HG03196 (cell line): ENCODE results near the gene LDLRAD3.
"Not testable (repeated sequence)": the region's sequence is repeated elsewhere in the genome, so short reads cannot be mapped to it uniquely, and the experiment has no call there.

ENCODE experiments used
- ATAC-seq: cut with Tn5 transposase; IDR thresholded peaks from one replicate; pipeline ENCODE4 v1.9.1; 2021; ENCODE audit not compliant: unreplicated experiment

Gene LDLRAD3

GRCh38 chr11:36156161-36156816, 212.4 kb downstream of the LDLRAD3 start:
- no peak for ATAC-seq

- no peak for ATAC-seq
Measured at GRCh38 chr11:36156817-36157519, 213.1 kb downstream of the LDLRAD3 start.

- no peak for ATAC-seq
Measured at GRCh38 chr11:36160091-36160490, 216.2 kb downstream of the LDLRAD3 start.

DNA sequence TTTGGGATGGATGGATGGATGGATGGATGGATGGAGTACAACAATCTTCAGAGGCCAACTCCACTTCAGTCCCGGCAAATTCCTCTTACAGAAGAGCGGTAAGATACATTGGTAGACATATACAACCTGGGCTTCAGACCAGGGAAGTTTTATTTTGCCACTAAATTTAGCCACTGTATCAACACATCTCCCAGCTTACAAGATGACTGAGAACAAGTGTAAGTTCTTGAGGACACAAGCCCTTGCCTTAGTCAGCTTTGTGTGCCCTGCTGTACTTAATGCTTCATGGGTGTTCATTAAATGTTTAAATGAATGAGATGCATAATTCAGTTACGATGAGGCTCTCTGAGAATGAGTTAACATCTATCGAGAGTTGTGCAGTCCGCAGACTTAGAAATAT, 217.7 kb downstream of the LDLRAD3 start:
- ATAC-seq, result no peak

GRCh38 chr11:36162006-36162882, 218.4 kb downstream of the LDLRAD3 start:
- no peak for ATAC-seq

GRCh38 chr11:36162883-36163434, 219.1 kb downstream of the LDLRAD3 start:
- ATAC-seq, result no peak

DNA sequence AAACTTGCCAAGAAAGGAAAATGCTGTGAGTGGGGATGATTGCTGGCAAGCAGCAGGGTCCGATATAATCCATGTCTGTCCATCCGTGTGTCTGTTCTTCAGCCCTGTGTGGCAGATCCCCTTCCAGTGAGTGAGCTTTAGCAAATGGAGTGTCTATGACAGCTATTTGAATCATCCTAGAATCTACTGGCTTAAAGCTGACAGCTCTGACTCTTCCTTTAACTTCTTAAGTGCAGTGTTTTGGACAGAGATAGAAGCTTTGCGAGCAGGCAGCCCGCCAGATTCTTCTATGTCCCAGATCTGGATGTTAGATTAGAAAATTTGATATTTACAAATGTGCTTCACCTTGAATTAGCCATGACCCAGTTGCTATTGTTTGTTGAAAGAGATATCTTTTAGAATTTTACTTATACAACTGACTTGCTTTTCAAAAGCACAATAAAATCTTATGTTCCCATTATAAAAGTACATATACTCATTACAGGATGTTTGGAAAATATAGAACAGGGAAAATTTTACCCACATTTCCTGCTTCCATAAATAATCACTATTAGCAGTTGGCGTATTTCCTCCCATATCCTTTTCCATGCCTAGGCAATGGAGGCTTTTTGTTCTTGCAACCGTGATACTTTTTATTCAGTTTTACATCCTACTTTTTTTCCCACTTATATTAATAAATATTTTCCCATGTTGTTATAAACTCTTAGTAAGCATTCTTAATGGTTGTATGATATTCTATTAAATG, 220.8 kb downstream of the LDLRAD3 start:
- no peak for ATAC-seq

DNA sequence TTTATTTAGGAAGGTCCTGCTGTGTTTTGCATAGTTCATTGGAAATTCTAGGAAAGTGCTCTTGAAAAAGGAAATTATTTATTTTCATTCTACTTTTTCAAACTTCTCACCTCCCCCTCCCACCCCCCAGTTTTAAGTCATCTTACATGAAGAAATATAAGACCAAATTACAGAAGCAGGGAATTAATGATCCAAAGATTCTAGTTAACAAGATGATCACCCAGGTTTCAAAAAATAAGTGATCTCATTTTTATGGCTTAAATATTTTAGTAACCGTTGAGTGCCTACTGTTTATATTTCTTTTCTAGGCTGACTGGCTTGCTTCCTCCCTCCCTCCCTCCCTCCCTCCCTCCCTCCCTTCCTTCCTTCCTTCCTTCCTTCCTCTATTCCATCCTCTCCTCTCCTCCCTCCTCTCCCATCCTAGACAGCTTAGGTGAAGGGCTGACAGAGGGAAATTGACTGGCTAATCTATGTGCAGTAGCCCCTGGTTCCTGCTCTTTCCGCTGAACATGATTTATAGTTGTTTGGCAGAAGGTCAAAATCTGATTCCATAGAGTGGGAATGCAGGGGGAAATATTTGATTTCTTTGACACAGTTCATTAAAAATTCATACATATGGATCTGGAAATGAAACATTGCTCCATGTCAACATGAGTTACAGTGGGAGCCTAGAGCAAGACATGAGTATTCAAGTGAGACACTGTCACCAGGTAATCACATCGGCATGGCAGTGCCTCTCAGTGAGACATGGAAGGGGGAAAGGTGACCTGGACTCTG, 221.9 kb downstream of the LDLRAD3 start:
- no peak for ATAC-seq

- no peak for ATAC-seq
Measured at GRCh38 chr11:36167073-36167472, 223.2 kb downstream of the LDLRAD3 start.

- ATAC-seq, result no peak
Measured at GRCh38 chr11:36167729-36168128, 223.9 kb downstream of the LDLRAD3 start.

- no peak for ATAC-seq
Measured at GRCh38 chr11:36177836-36178235, 234.0 kb downstream of the LDLRAD3 start.

- ATAC-seq, result no peak
Measured at GRCh38 chr11:36186340-36187175, 242.7 kb downstream of the LDLRAD3 start.

DNA sequence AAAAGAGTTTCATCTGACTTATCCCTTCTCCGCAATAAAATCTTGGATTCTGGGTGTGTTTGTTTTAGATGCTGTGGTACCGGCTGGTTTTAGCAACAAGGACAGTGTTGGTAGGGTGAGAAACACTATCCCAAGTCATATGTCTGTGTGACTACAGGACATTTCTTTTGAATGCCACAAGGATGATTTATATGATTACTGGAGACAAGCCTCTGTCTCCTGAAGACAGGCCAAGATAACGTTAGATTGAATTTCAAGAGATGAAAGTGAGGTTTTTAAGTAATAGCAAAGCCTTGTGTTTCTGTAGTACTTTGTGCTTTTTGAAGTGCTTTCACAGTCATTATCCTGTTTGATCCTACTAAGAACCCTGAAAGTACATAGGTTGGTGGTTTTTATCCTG, 243.8 kb downstream of the LDLRAD3 start:
- ATAC-seq, result no peak

GRCh38 chr11:36189735-36190134, 245.9 kb downstream of the LDLRAD3 start:
- ATAC-seq, result not testable (repeated sequence)

- ATAC-seq, result no peak
Measured at GRCh38 chr11:36191941-36192340, 248.1 kb downstream of the LDLRAD3 start.

GRCh38 chr11:36192425-36193289, 248.8 kb downstream of the LDLRAD3 start:
- no peak for ATAC-seq

- no peak for ATAC-seq
Measured at GRCh38 chr11:36193290-36193619, 249.4 kb downstream of the LDLRAD3 start.

DNA sequence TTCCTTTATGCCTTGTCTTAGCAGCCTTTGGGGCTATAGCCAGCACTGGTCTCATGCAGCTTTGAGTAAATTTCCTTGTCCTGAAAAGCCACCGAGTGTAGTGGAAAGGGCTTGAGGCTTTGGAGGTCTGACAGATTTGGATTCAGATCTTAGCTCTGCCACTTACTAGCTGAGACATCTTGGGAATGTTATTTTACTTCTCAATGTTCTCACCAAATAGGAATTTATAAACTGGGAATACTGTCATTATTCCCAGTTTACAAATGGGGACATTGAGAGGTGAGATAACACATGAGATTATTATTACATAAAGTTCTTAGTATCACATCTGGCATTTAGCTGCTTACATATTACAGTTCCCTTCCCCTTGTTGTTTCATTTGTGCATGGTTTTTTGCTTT, 249.9 kb downstream of the LDLRAD3 start:
- ATAC-seq, result no peak
